Activated naive CD4-positive, alpha-beta T cell treated with anti-CD3 and anti-CD28 coated beads for 36 hours (primary cell): Measurements from ENCODE around the gene PSORS1C2. TPM values are rescaled to one million over a fixed set of nuclear protein-coding genes. Genes with fewer than 3 reads are reported as not detected.

Experiments
- CTCF ChIA-PET: fragments of 350-600 bp; sonication (Branson Sonifier 250); formaldehyde crosslinking; loops from one replicate; lab custom pipeline; 2021; ENCODE audit warnings: antibody characterized with exemption; lab: Charles Lee
- DNase-seq: peaks from one replicate; pipeline ENCODE4 v3.0.0-alpha.2; 2020
- H3K27ac Mint-ChIP-seq: one replicate; pipeline ENCODE4 v1.8.0; 2021; ENCODE audit warnings: mild to moderate bottlenecking, mixed read lengths
- H3K27me3 Mint-ChIP-seq: one replicate; pipeline ENCODE4 v1.8.0; 2021; ENCODE audit warnings: low read depth, mixed read lengths
- H3K36me3 Mint-ChIP-seq: one replicate; pipeline ENCODE4 v1.8.0; 2021; ENCODE audit warnings: low read depth, mixed read lengths
- H3K4me1 Mint-ChIP-seq: one replicate; pipeline ENCODE4 v1.8.0; 2021; ENCODE audit warnings: low read depth, mixed read lengths
- H3K4me3 Mint-ChIP-seq: one replicate; pipeline ENCODE4 v1.8.0; 2021; ENCODE audit warnings: mild to moderate bottlenecking, moderate library complexity, mixed read lengths
- H3K9me3 Mint-ChIP-seq: one replicate; pipeline ENCODE4 v1.8.0; 2021; ENCODE audit warnings: mixed read lengths
- intact Hi-C: fragments of 100-400 bp; cut with micrococcal nuclease; formaldehyde crosslinking; loops from one replicate; pipeline ENCODE4 v1.15.1; 2023
- total RNA-seq, 2 experiments: library from RNA; stranded (reverse); gene quantifications; one replicate each; pipeline ENCODE4 v1.2.3, GENCODE V29; 2021

The PSORS1C2 gene
- total RNA-seq, 2 experiments from 2014 or later = not detected

GRCh38 chr6:31129130-31129529, 9.7 kb downstream of the PSORS1C2 start:
- no peak for DNase-seq
- CTCF ChIA-PET = interaction anchor here (0.6 to 1.9 kb wide), 20 partner anchors 8 to 248 kb away, joined by 3 to 10 read pairs (median 4); partner anchors contain the start of genes PSORS1C1 and TCF19
- intact Hi-C loops = no loop called here

DNA sequence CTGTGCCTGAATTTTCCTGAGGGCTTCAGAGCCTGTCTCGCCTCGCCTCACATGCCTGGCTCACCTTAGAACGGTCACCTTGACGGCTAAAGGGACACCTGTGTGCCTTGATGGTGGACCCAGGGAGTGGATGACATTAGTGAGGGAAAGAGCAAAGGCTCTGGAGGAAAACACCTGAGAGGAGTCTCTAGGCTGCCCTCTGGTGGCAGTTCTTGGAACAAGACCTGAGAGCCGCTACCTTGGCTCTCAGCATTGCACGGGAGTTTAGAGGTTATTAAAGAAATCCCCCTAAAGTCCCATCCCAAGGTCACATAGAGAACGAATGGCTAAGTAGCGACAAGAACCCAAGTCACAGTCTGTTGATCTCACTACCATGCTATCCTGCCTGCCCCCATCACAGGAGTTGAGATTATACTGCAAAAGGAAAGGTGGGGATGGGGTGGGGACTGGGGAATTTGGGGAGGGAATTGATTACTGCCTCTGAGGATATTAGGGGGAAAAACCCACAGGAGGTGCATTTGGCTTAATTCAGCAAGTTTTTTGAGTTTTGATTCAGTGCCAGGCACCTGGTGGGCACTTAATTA, 10.7 kb downstream of the PSORS1C2 start:
- CTCF ChIA-PET = interaction anchor here (0.6 to 1.9 kb wide), 17 partner anchors 9 to 248 kb away, joined by 3 to 10 read pairs (median 4); partner anchors contain the start of gene PSORS1C1
- H3K9me3 Mint-ChIP-seq = no peaks in the 10 kb centered on the region
- no peak overlapping the region for H3K4me3 Mint-ChIP-seq
- no peaks in the 10 kb centered on the region for H3K36me3 Mint-ChIP-seq
- intact Hi-C loops = no loop called here
- H3K4me1 Mint-ChIP-seq = peaks cover 5% of the 10 kb centered on the region
- H3K27me3 Mint-ChIP-seq = no peaks in the 10 kb centered on the region
- DNase-seq = peak; percentile 90
- H3K27ac Mint-ChIP-seq = no peak overlapping the region

More at GRCh38 chr6:31129130-31129529, 9.7 kb downstream of the PSORS1C2 start:
- no peaks in the 10 kb centered on the region for H3K36me3 Mint-ChIP-seq
- H3K27ac Mint-ChIP-seq = no peak overlapping the region
- H3K4me1 Mint-ChIP-seq = peaks cover 5% of the 10 kb centered on the region
- no peaks in the 10 kb centered on the region for H3K27me3 Mint-ChIP-seq
- no peak overlapping the region for H3K4me3 Mint-ChIP-seq
- H3K9me3 Mint-ChIP-seq = no peaks in the 10 kb centered on the region

GRCh38 chr6:31126396-31127175, 12.3 kb downstream of the PSORS1C2 start:
- H3K27me3 Mint-ChIP-seq = no peaks in the 10 kb centered on the region
- CTCF ChIA-PET = interaction anchor here (0.6 to 1.8 kb wide), 12 partner anchors 8 to 254 kb away, joined by 3 to 7 read pairs (median 4); partner anchors contain the start of genes C6orf15, PSORS1C1 and PSORS1C2
- no peak overlapping the region for H3K27ac Mint-ChIP-seq
- no peak for DNase-seq
- H3K4me1 Mint-ChIP-seq = peaks cover 5% of the 10 kb centered on the region
- no peak overlapping the region for H3K4me3 Mint-ChIP-seq
- no peaks in the 10 kb centered on the region for H3K36me3 Mint-ChIP-seq
- intact Hi-C loops = no loop called here
- H3K9me3 Mint-ChIP-seq = no peaks in the 10 kb centered on the region

GRCh38 chr6:31125586-31126363, 13.1 kb downstream of the PSORS1C2 start:
- no peak for DNase-seq
- Mint-ChIP-seq H3K27ac (no peak overlapping the region), H3K27me3 (no peaks in the 10 kb centered on the region), H3K36me3 (no peaks in the 10 kb centered on the region), H3K4me3 (no peak overlapping the region), H3K9me3 (no peaks in the 10 kb centered on the region), H3K4me1 (peaks cover 5% of the 10 kb centered on the region)
- CTCF ChIA-PET = interaction anchor here (0.6 to 1.8 kb wide), 6 partner anchors 10 to 233 kb away, joined by 3 to 10 read pairs (median 4); partner anchors contain the start of gene PSORS1C2
- intact Hi-C loops = no loop called here

DNA sequence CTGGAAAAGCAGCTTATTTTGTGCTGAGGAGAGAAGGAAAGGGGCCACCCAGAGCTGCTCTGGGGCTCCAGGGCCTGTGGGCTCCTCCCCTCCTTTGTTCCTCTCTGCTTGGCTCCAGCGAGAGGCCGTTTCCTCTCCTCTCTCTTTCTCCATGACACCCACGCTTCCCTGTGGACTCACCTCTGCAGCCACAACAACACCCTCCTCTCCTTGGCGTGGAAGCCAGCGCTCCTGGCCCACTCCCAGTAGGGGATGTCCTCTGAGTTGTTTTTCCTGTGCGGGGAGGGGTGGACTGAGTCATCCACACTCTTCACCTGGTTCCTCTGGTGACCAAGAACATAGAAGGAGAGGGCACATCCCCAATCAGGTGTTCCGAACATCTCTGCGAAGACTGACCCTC, 13.7 kb downstream of the PSORS1C2 start:
- no peaks in the 10 kb centered on the region for H3K36me3 Mint-ChIP-seq

DNA sequence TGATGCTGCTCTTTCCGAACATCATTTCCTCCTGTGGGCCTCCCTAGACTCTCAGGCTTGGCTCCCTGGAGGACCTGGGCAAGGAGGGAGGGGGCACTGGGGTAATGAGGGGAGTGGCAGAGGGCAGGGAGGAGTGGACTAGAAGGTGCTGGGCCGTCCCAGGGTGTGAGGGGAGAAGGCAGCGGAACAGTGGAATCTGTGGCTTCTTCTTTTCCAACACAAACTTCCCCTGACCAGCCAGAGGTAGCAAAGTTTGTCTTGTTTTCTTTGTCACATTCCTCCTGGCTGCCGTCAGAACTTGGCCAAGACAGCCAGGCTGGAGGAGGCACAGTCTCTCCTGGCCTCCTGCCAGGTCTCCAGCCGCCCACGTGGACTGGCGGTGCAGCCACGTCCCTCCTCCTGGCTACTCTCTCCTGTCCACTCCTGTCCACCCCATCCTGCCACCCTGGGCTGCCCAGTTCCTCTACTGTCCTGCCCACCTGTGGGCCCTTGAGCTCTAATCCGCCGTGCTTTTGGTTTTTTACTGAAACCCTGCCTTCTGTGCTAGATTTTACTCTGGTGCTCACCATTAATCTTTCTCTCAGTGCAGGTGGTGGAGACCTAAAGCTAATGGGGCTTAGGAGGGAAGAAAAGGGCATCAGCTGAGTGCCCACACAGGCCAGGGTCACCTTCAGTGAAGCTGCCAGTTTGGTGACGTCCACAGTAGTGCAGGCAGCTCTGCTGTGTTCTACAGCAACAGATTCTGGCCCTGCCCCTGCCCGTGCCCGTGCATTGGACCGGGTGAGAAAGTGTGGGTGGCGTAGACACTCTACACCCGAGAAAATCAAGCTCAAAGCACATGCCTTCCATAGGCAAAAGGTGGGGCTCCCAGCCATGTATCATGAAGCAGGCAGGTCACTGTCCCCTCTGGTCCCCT, 15.8 kb downstream of the PSORS1C2 start:
- intact Hi-C loops = no loop called here
- no peaks in the 10 kb centered on the region for H3K27me3 Mint-ChIP-seq
- no peak for DNase-seq
- H3K4me3 Mint-ChIP-seq = no peak overlapping the region
- H3K4me1 Mint-ChIP-seq = peaks cover 3% of the 10 kb centered on the region
- H3K9me3 Mint-ChIP-seq = no peaks in the 10 kb centered on the region
- CTCF ChIA-PET = interaction anchor here (0.5 to 1.1 kb wide), 3 partner anchors 22 to 140 kb away, joined by 3 to 4 read pairs (median 3); no protein-coding TSS in a partner anchor
- H3K27ac Mint-ChIP-seq = no peak overlapping the region
- H3K36me3 Mint-ChIP-seq = no peaks in the 10 kb centered on the region

More for the DNA sequence above, 13.7 kb downstream of the PSORS1C2 start:
- DNase-seq = no peak
- Mint-ChIP-seq H3K4me1 (peaks cover 5% of the 10 kb centered on the region), H3K9me3 (no peaks in the 10 kb centered on the region), H3K27me3 (no peaks in the 10 kb centered on the region), H3K27ac (no peak overlapping the region), H3K4me3 (no peak overlapping the region)
- CTCF ChIA-PET = interaction anchor here (0.7 to 1.8 kb wide), 5 partner anchors 9 to 256 kb away, joined by 3 to 10 read pairs (median 5); partner anchors contain the start of gene PSORS1C2
- intact Hi-C loops = no loop called here

GRCh38 chr6:31121131-31121790, 17.6 kb downstream of the PSORS1C2 start:
- H3K27ac Mint-ChIP-seq = no peak overlapping the region
- intact Hi-C loops = no loop called here
- no peaks in the 10 kb centered on the region for H3K36me3 Mint-ChIP-seq
- H3K9me3 Mint-ChIP-seq = no peaks in the 10 kb centered on the region
- CTCF ChIA-PET = interaction anchor here (1.0 kb wide), 1 partner anchor 75 kb away, joined by 3 read pairs; no protein-coding TSS in a partner anchor
- H3K27me3 Mint-ChIP-seq = no peaks in the 10 kb centered on the region
- H3K4me3 Mint-ChIP-seq = no peak overlapping the region
- DNase-seq = no peak
- H3K4me1 Mint-ChIP-seq = no peaks in the 10 kb centered on the region

- H3K4me3 Mint-ChIP-seq = no peak within 1 kb of the TSS
- no peaks in the 10 kb centered on the region for H3K4me1 Mint-ChIP-seq
- CTCF ChIA-PET = no interaction called here
- H3K36me3 Mint-ChIP-seq = no peaks in the 10 kb centered on the region
- H3K27ac Mint-ChIP-seq = no peak within 1 kb of the TSS
- no peaks in the 10 kb centered on the region for H3K9me3 Mint-ChIP-seq
- DNase-seq = no peak
- intact Hi-C loops = no loop called here
- no peaks in the 10 kb centered on the region for H3K27me3 Mint-ChIP-seq
Observed at GRCh38 chr6:31120151-31120915, 18.5 kb downstream of the PSORS1C2 start, which contains the start of gene CDSN. Gene CDSN, minus strand, starts transcription at chr6:31120446. Its CDS starts 27 bp downstream, at chr6:31120419.

GRCh38 chr6:31118178-31118577, 20.7 kb downstream of the PSORS1C2 start:
- Mint-ChIP-seq H3K27me3 (no peaks in the 10 kb centered on the region), H3K4me3 (no peak overlapping the region), H3K27ac (no peak overlapping the region), H3K4me1 (peaks cover 5% of the 10 kb centered on the region), H3K9me3 (no peaks in the 10 kb centered on the region), H3K36me3 (no peaks in the 10 kb centered on the region)
- intact Hi-C loops = no loop called here
- DNase-seq = no peak
- CTCF ChIA-PET = interaction anchor here (1.2 to 1.7 kb wide), 2 partner anchors 9 to 11 kb away, joined by 4 read pairs; no protein-coding TSS in a partner anchor

GRCh38 chr6:31116661-31117385, 22.0 kb downstream of the PSORS1C2 start:
- intact Hi-C loops = no loop called here
- CTCF ChIA-PET = interaction anchor here (1.9 to 2.3 kb wide), 4 partner anchors 8 to 30 kb away, joined by 7 to 10 read pairs (median 8); no protein-coding TSS in a partner anchor
- peaks cover 5% of the 10 kb centered on the region for H3K4me1 Mint-ChIP-seq
- no peaks in the 10 kb centered on the region for H3K9me3 Mint-ChIP-seq
- no peaks in the 10 kb centered on the region for H3K36me3 Mint-ChIP-seq
- H3K27ac Mint-ChIP-seq = no peak overlapping the region
- H3K27me3 Mint-ChIP-seq = no peaks in the 10 kb centered on the region
- no peak for DNase-seq
- no peak overlapping the region for H3K4me3 Mint-ChIP-seq
